HEK293 (cell line): Measurements from ENCODE around the gene NUDCD3.

Experiments used
- ZNF2 ChIP-seq: fragments of 450-650 bp; formaldehyde crosslinking; IDR thresholded peaks from 2 replicates; pipeline ENCODE4 v1.5.1; 2016; ENCODE audit warnings: missing biosample characterization, missing genetic modification characterization
- ZNF341 ChIP-seq: fragments of 450-650 bp; formaldehyde crosslinking; IDR thresholded peaks from 2 replicates; pipeline ENCODE4; 2016; ENCODE audit warnings: low read depth, missing biosample characterization, missing genetic modification characterization
- ZNF362 ChIP-seq: fragments of 450-650 bp; formaldehyde crosslinking; IDR thresholded peaks from 2 replicates; pipeline ENCODE4 v1.5.1; 2016; ENCODE audit warnings: missing biosample characterization, missing genetic modification characterization
- TF ChIP-seq, protein P1 (sequence below): fragments of 450-650 bp; formaldehyde crosslinking; IDR thresholded peaks from 2 replicates; pipeline ENCODE4 v1.5.1; 2016; ENCODE audit warnings: missing biosample characterization, missing genetic modification characterization

DNA sequence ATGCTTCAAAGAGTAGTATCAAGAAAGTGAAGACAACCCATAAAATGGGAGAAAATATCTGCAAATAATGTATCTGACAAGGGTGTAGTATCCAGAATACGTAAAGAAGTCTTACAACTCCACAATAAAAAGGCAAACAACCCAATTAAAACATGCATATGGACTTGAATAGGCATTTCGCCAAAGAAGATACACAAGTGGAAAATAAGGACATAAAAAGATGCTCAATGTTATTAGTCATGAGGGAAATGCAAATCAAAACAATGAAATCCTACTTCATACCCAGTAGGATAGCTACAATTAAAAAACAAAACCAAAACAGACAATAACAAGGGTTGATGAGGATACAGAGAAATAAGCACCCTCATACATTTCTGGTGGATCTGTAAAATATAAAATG is 79.2 kb downstream of the NUDCD3 start:
- TF ChIP-seq, protein P1, sequence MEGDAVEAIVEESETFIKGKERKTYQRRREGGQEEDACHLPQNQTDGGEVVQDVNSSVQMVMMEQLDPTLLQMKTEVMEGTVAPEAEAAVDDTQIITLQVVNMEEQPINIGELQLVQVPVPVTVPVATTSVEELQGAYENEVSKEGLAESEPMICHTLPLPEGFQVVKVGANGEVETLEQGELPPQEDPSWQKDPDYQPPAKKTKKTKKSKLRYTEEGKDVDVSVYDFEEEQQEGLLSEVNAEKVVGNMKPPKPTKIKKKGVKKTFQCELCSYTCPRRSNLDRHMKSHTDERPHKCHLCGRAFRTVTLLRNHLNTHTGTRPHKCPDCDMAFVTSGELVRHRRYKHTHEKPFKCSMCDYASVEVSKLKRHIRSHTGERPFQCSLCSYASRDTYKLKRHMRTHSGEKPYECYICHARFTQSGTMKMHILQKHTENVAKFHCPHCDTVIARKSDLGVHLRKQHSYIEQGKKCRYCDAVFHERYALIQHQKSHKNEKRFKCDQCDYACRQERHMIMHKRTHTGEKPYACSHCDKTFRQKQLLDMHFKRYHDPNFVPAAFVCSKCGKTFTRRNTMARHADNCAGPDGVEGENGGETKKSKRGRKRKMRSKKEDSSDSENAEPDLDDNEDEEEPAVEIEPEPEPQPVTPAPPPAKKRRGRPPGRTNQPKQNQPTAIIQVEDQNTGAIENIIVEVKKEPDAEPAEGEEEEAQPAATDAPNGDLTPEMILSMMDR (tag by site-specific recombination) = no peak
- TF ChIP-seq ZNF2 (tag by site-specific recombination) (no peak), ZNF362 (no peak), ZNF341 (no peak)
